Neural cell (in vitro differentiated cells): ENCODE measurements around the gene SLC7A1. TPM values are rescaled to one million over a fixed set of nuclear protein-coding genes. Genes with fewer than 3 reads are reported as not detected.

Source experiments
- H2AFZ ChIP-seq: fragments of 200-600, 300-800 bp; sonication (generic), shearing (Covaris generic); 2 replicates; pipeline ENCODE4 v1.6.0; 2014; ENCODE audit warnings: low read depth, mild to moderate bottlenecking, antibody characterized with exemption, low read length, moderate library complexity
- H3F3A ChIP-seq: fragments of 200-600 bp; shearing (Covaris generic); 2 replicates; pipeline ENCODE4 v1.6.1; 2016; ENCODE audit warnings: mild to moderate bottlenecking, moderate library complexity, mixed read lengths, antibody characterized with exemption, low read length; ENCODE audit not compliant: insufficient read depth, poor library complexity, severe bottlenecking
- H3K27ac ChIP-seq: fragments of 200-600, 300-800 bp; sonication (generic), shearing (Covaris generic); 2 replicates; pipeline ENCODE4 v1.5.1; 2014; ENCODE audit warnings: mild to moderate bottlenecking, low read length, moderate library complexity
- H3K27me3 ChIP-seq: fragments of 300-800, 200-600 bp; sonication (generic), shearing (Covaris generic); 2 replicates; pipeline ENCODE4 v1.6.0; 2014; ENCODE audit warnings: mild to moderate bottlenecking, low read depth, low read length, moderate library complexity; ENCODE audit not compliant: insufficient read depth
- H3K36me3 ChIP-seq: fragments of 300-800, 200-600 bp; sonication (generic), shearing (Covaris generic); 2 replicates; pipeline ENCODE4 v1.5.1; 2014; ENCODE audit warnings: mild to moderate bottlenecking, antibody characterized with exemption, low read length, moderate library complexity; ENCODE audit not compliant: insufficient read depth
- H3K4me2 ChIP-seq: fragments of 300-800, 200-600 bp; sonication (generic), shearing (Covaris generic); 2 replicates; pipeline ENCODE4 v1.6.0; 2014; ENCODE audit warnings: mild to moderate bottlenecking, low read length
- H3K4me3 ChIP-seq: fragments of 300-800, 200-600 bp; sonication (generic), shearing (Covaris generic); 2 replicates; pipeline ENCODE4 v1.5.1; 2014; ENCODE audit warnings: mild to moderate bottlenecking, low read length, moderate library complexity
- H3K79me2 ChIP-seq: fragments of 200-600 bp; shearing (Covaris generic); replicated peaks from 2 replicates; pipeline ENCODE4 v1.6.0; 2014; ENCODE audit warnings: mild to moderate bottlenecking, low read length, moderate library complexity; ENCODE audit not compliant: insufficient read depth
- H3K9ac ChIP-seq: fragments of 300-800, 200-600 bp; sonication (generic), shearing (Covaris generic); 2 replicates; pipeline ENCODE4 v1.6.1; 2016; ENCODE audit warnings: mild to moderate bottlenecking, low read length, mixed read lengths
- H3K9me2 ChIP-seq: fragments of 200-600 bp; shearing (Covaris generic); 2 replicates; pipeline ENCODE4 v1.6.1; 2016; ENCODE audit warnings: mild to moderate bottlenecking, low read length, mixed read lengths; ENCODE audit not compliant: insufficient read depth
- H3K9me3 ChIP-seq: fragments of 200-600, 300-800 bp; sonication (generic), shearing (Covaris generic); 2 replicates; pipeline ENCODE4 v1.6.1; 2016; ENCODE audit warnings: mild to moderate bottlenecking, mixed run types, low read length, moderate library complexity, mixed read lengths
- H4K20me1 ChIP-seq: fragments of 200-600 bp; shearing (Covaris generic); 2 replicates; pipeline ENCODE4 v1.6.1; 2016; ENCODE audit warnings: mild to moderate bottlenecking, mixed run types; ENCODE audit not compliant: insufficient read depth
- CTCF ChIP-seq: fragments of 450-650 bp; IDR thresholded peaks from 2 replicates; pipeline ENCODE4 v1.5.1; 2014; ENCODE audit warnings: antibody characterized with exemption, mild to moderate bottlenecking, moderate library complexity; ENCODE audit not compliant: poor library complexity, severe bottlenecking
- EP300 ChIP-seq: fragments of 450-650 bp; conservative IDR thresholded peaks from 2 replicates; pipeline ENCODE4 v1.6.1; 2014; ENCODE audit warnings: antibody characterized with exemption, mild to moderate bottlenecking, moderate library complexity; ENCODE audit not compliant: poor library complexity, severe bottlenecking
- EZH2 ChIP-seq: fragments of 200-600, 300-800 bp; shearing (Covaris generic), sonication (generic); IDR thresholded peaks from 2 replicates; pipeline ENCODE4 v1.6.1; 2014; ENCODE audit warnings: antibody characterized with exemption, low read length, borderline replicate concordance, mild to moderate bottlenecking; ENCODE audit not compliant: insufficient read depth, poor library complexity, severe bottlenecking
- MXI1 ChIP-seq: fragments of 450-650 bp; conservative IDR thresholded peaks from 2 replicates; pipeline ENCODE4 v1.6.1; 2014; ENCODE audit warnings: antibody characterized with exemption, mild to moderate bottlenecking; ENCODE audit not compliant: poor library complexity, severe bottlenecking
- POLR2AphosphoS5 ChIP-seq: IDR thresholded peaks from 2 replicates; pipeline ENCODE4 v1.6.1; 2012
- RAD21 ChIP-seq: fragments of 450-650 bp; conservative IDR thresholded peaks from 2 replicates; pipeline ENCODE4 v1.6.1; 2014; ENCODE audit warnings: antibody characterized with exemption, mild to moderate bottlenecking, moderate library complexity
- REST ChIP-seq: IDR thresholded peaks from 2 replicates; pipeline ENCODE4 v1.6.1; 2012; ENCODE audit warnings: borderline replicate concordance
- SMC3 ChIP-seq: fragments of 450-650 bp; conservative IDR thresholded peaks from 2 replicates; pipeline ENCODE4 v1.6.1; 2014; ENCODE audit warnings: antibody characterized with exemption, mild to moderate bottlenecking, moderate library complexity; ENCODE audit not compliant: poor library complexity
- TAF1 ChIP-seq: IDR thresholded peaks from 2 replicates; pipeline ENCODE4 v1.6.1; 2012; ENCODE audit warnings: low read depth
- polyA plus RNA-seq: library from polyadenylated mRNA; depleted of rRNA; stranded (reverse); fragments of >200 nt; gene quantifications from 2 replicates; pipeline ENCODE4 v1.2.3, GENCODE V29; 2014

The SLC7A1 gene
- polyA plus RNA-seq, 1 donor from 2014 or later: 2.6 TPM

- H3K9me3 ChIP-seq: no peaks in the 10 kb centered on the region
- H2AFZ ChIP-seq: no peak overlapping the region
- no peak overlapping the region for H3K4me2 ChIP-seq
- no peaks in the 10 kb centered on the region for H3K9me2 ChIP-seq
- H3K4me3 ChIP-seq: no peak overlapping the region
- H3K79me2 ChIP-seq: no peaks in the 10 kb centered on the region
- H3K27ac ChIP-seq: no peak overlapping the region
- no peaks in the 10 kb centered on the region for H3K27me3 ChIP-seq
- peaks cover 4% of the 10 kb centered on the region for H3K36me3 ChIP-seq
- no peaks in the 10 kb centered on the region for H4K20me1 ChIP-seq
- H3F3A ChIP-seq: no peaks in the 10 kb centered on the region
- H3K9ac ChIP-seq: no peak overlapping the region
- TF ChIP-seq POLR2AphosphoS5 (no peak), TAF1 (no peak), EZH2 (no peak), REST (no peak), EP300 (no peak), RAD21 (no peak), CTCF (no peak), MXI1 (no peak), SMC3 (no peak)
Observed at GRCh38 chr13:29538652-29539040, 56.8 kb downstream of the SLC7A1 start.

- no peak for TF ChIP-seq REST
- TF ChIP-seq EP300: no peak
- no peak for TF ChIP-seq SMC3
- no peak for TF ChIP-seq RAD21
- TF ChIP-seq POLR2AphosphoS5: no peak
- no peak for TF ChIP-seq EZH2
- TF ChIP-seq MXI1: no peak
- TF ChIP-seq CTCF: no peak
- TF ChIP-seq TAF1: no peak
- H3K9ac ChIP-seq: no peak overlapping the region
- no peak overlapping the region for H3K4me2 ChIP-seq
- no peaks in the 10 kb centered on the region for H3K9me3 ChIP-seq
- H3K36me3 ChIP-seq: peaks cover 4% of the 10 kb centered on the region
- no peaks in the 10 kb centered on the region for H3K27me3 ChIP-seq
- no peaks in the 10 kb centered on the region for H3F3A ChIP-seq
- no peaks in the 10 kb centered on the region for H4K20me1 ChIP-seq
- no peak overlapping the region for H3K27ac ChIP-seq
- H2AFZ ChIP-seq: no peak overlapping the region
- H3K9me2 ChIP-seq: no peaks in the 10 kb centered on the region
- no peaks in the 10 kb centered on the region for H3K79me2 ChIP-seq
- no peak overlapping the region for H3K4me3 ChIP-seq
Observed at GRCh38 chr13:29537736-29538651, 57.5 kb downstream of the SLC7A1 start.
